ENCODE results near the gene GRK1. TPM values are rescaled to one million over a fixed set of nuclear protein-coding genes. Genes with fewer than 3 reads are reported as not detected.

Gene GRK1
- total and polyA plus RNA-seq, 2 of the 13 experiments (the other 11 are each of a cell fraction or from before 2014, with no cell fraction given): 0.07 to 0.12 TPM

- WGBS (ENCODE audit: low lambda C conversion rate): 97% methylated on average over 15 of the region's 15 CpGs
- BruUV-seq (replicated peaks): TSS peak; percentile 40
- in situ Hi-C loops (cut with HindIII; ENCODE audit: extremely low pct_ligation_motif_present, low pct_unique_long_range_greater_than_20kb) (no loop called here), intact Hi-C loops (cut with micrococcal nuclease; ENCODE audit: unreplicated experiment) (no loop called here)
- no peak for DNase-seq (ENCODE audit: low spot score)
- H4K20me1 ChIP-seq (ENCODE audit: insufficient read depth, low read length): peaks cover 3% of the 10 kb centered on the region; the same call in 1 of the 2 replicates
- no peak for TF ChIP-seq FOXM1 (CRISPR knock-in tag; IDR thresholded peaks at IDR 0.05)
- TF ChIP-seq E2F2 (CRISPR knock-in tag; IDR thresholded peaks at IDR 0.05; ENCODE audit: borderline replicate concordance): no peak
- no peak for TF ChIP-seq ZNF619 (CRISPR knock-in tag; IDR thresholded peaks at IDR 0.05)
- no peak for TF ChIP-seq JUND (CRISPR knock-in tag; IDR thresholded peaks at IDR 0.05)
- no peak for TF ChIP-seq TP53 (CRISPR knock-in tag; conservative IDR thresholded peaks at IDR 0.05)
- TF ChIP-seq MTA3 (CRISPR knock-in tag; IDR thresholded peaks at IDR 0.05): no peak
- TF ChIP-seq ATM (IDR thresholded peaks at IDR 0.05; ENCODE audit: borderline replicate concordance): no peak
- TF ChIP-seq CBX1 (IDR thresholded peaks at IDR 0.05; ENCODE audit: low read depth): no peak
- TF ChIP-seq SNAPC5 (CRISPR knock-in tag; IDR thresholded peaks at IDR 0.05; ENCODE audit: borderline replicate concordance): no peak
- no peak for TF ChIP-seq ZNF737 (CRISPR knock-in tag; IDR thresholded peaks at IDR 0.05; ENCODE audit: borderline replicate concordance)
- no peak for TF ChIP-seq CREM (IDR thresholded peaks at IDR 0.05)
- no peak for TF ChIP-seq CREM (CRISPR knock-in tag; IDR thresholded peaks at IDR 0.05)
- no peak for TF ChIP-seq ZNF773 (CRISPR knock-in tag; IDR thresholded peaks at IDR 0.05; ENCODE audit: borderline replicate concordance)
- TF ChIP-seq ZNF576 (CRISPR knock-in tag; IDR thresholded peaks at IDR 0.05): no peak
- no peak for TF ChIP-seq TFDP2 (CRISPR knock-in tag; IDR thresholded peaks at IDR 0.05)
- no peak for TF ChIP-seq PAWR (CRISPR knock-in tag; IDR thresholded peaks at IDR 0.05; ENCODE audit: borderline replicate concordance)
- no peak for TF ChIP-seq GABPB1 (CRISPR knock-in tag; IDR thresholded peaks at IDR 0.05)
- no peak for ATAC-seq
- H3K27me3 ChIP-seq (ENCODE audit: control insufficient read depth in 1 of 2, insufficient read depth in 2 of 2, low read length in 2 of 2): no peaks in the 10 kb centered on the region
- no peak overlapping the region for H2AFZ ChIP-seq (ENCODE audit: low read length)
- CTCF ChIA-PET (ENCODE audit: low intra/inter-chr PET ratio, low total read pairs): no interaction called here
- peaks cover 12% of the 10 kb centered on the region for H3K4me1 ChIP-seq (ENCODE audit: insufficient read depth, low read length)
- no peak overlapping the region for H3K4me2 ChIP-seq (ENCODE audit: low read depth, low read length)
- FAIRE-seq: no peak
- POLR2A ChIA-PET: no interaction called here
- no peak overlapping the region for H3K27ac ChIP-seq (ENCODE audit: extremely low read length, insufficient read depth, low read length)
- H3K4me3 ChIP-seq (replicated peaks in 1 of 3; ENCODE audit: insufficient read depth in 1 of 3, low read depth in 2 of 3, low read length in 3 of 3): no peak overlapping the region
- no peaks in the 10 kb centered on the region for H3K9me3 ChIP-seq (ENCODE audit: low read length)
- H3K36me3 ChIP-seq (replicated peaks in 1 of 2; ENCODE audit: control insufficient read depth in 1 of 2, insufficient read depth in 2 of 2, low read length in 2 of 2): peaks cover 12 to 40% of the 10 kb centered on the region in 2 experiments
- no peak overlapping the region for H3K9ac ChIP-seq (ENCODE audit: insufficient read depth, low read depth, low read length)
- peaks cover 20% of the 10 kb centered on the region for H3K79me2 ChIP-seq (ENCODE audit: insufficient read depth, low read length)
These were observed 46.0 kb upstream of the GRK1 start for GRCh38 chr13:113621046-113621445.

All from HepG2 (cell line).